Prostate gland (tissue), 2 donors: ENCODE data around the gene FAM181A.

Source experiments
- POLR2AphosphoS5 ChIP-seq: sonication (generic); formaldehyde crosslinking; IDR thresholded peaks from one replicate; pipeline ENCODE4 v1.6.1; 2017; ENCODE audit warnings: antibody characterized with exemption
- TF ChIP-seq, protein P1 (sequence below), 4 experiments: fragments of 200-600 bp in 2 of 4; fragments of 450-650 bp in 2 of 4; sonication (generic) in 2 of 4; IDR thresholded peaks; 1 replicate in 3 of 4; 2 replicates in 1 of 4; pipeline ENCODE4 v1.5.1; 2016 to 2019; ENCODE audit warnings: antibody characterized with exemption in 4 of 4, mild to moderate bottlenecking in 2 of 4, moderate library complexity in 2 of 4

GRCh38 chr14:93905623-93906022, 21.5 kb upstream of the FAM181A start:
- TF ChIP-seq, protein P1, sequence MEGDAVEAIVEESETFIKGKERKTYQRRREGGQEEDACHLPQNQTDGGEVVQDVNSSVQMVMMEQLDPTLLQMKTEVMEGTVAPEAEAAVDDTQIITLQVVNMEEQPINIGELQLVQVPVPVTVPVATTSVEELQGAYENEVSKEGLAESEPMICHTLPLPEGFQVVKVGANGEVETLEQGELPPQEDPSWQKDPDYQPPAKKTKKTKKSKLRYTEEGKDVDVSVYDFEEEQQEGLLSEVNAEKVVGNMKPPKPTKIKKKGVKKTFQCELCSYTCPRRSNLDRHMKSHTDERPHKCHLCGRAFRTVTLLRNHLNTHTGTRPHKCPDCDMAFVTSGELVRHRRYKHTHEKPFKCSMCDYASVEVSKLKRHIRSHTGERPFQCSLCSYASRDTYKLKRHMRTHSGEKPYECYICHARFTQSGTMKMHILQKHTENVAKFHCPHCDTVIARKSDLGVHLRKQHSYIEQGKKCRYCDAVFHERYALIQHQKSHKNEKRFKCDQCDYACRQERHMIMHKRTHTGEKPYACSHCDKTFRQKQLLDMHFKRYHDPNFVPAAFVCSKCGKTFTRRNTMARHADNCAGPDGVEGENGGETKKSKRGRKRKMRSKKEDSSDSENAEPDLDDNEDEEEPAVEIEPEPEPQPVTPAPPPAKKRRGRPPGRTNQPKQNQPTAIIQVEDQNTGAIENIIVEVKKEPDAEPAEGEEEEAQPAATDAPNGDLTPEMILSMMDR (IDR thresholded peaks at IDR 0.05) = no peak
- TF ChIP-seq POLR2AphosphoS5 = no peak
